ENCODE results near the gene ADCY2.

ADCY2 gene

DNA sequence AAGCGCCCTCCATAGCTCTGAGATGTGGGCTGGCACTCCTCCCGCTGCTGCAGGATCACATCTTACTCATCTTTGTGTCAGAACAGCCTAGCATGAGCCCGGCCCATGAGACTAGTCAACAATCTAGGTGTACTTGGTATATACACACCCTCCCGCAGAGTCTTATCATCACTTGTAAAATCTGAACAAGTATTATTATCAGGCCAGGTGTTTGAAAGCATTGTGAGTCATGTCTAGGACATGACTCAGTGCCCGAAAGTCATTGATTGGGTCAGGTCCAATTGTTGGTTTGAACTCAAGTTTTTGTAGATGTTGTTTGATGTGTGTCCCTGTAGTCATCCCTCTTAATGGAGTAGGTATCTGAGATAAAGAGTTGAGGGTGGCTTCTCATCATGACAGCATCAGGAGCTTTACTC, 346.3 kb downstream of the ADCY2 start:
- H3K4me3 Mint-ChIP-seq, result no peak overlapping the region
- H3K36me3 Mint-ChIP-seq, result no peaks in the 10 kb centered on the region
- peaks cover 7 to 17% of the 10 kb centered on the region in 2 donors for H3K27me3 Mint-ChIP-seq
- no peak for DNase-seq
- no peak overlapping the region for H3K27ac Mint-ChIP-seq
- no peak for ATAC-seq (replicated peaks)
- H3K9me3 Mint-ChIP-seq, result no peaks in the 10 kb centered on the region
- H3K4me1 Mint-ChIP-seq, result peaks cover 0 to 2% of the 10 kb centered on the region in 2 donors

- Mint-ChIP-seq H3K4me1 (peaks cover 0 to 2% of the 10 kb centered on the region in 2 donors), H3K27ac (no peak overlapping the region), H3K9me3 (no peaks in the 10 kb centered on the region), H3K36me3 (no peaks in the 10 kb centered on the region), H3K4me3 (no peak overlapping the region), H3K27me3 (peaks cover 9 to 11% of the 10 kb centered on the region in 2 donors)
- no peak for ATAC-seq (replicated peaks)
- peak; percentile 4 for DNase-seq
Observed at GRCh38 chr5:7745882-7746610, 350.1 kb downstream of the ADCY2 start.

- H3K36me3 Mint-ChIP-seq, result no peaks in the 10 kb centered on the region
- DNase-seq (no peak), ATAC-seq (replicated peaks) (no peak)
- H3K27me3 Mint-ChIP-seq, result peaks cover 9 to 11% of the 10 kb centered on the region in 2 donors
- no peak overlapping the region for H3K27ac Mint-ChIP-seq
- no peak overlapping the region for H3K4me3 Mint-ChIP-seq
- peaks cover 0 to 2% of the 10 kb centered on the region in 2 donors for H3K4me1 Mint-ChIP-seq
- no peaks in the 10 kb centered on the region for H3K9me3 Mint-ChIP-seq
Observed at GRCh38 chr5:7747728-7748127, 351.8 kb downstream of the ADCY2 start.

DNA sequence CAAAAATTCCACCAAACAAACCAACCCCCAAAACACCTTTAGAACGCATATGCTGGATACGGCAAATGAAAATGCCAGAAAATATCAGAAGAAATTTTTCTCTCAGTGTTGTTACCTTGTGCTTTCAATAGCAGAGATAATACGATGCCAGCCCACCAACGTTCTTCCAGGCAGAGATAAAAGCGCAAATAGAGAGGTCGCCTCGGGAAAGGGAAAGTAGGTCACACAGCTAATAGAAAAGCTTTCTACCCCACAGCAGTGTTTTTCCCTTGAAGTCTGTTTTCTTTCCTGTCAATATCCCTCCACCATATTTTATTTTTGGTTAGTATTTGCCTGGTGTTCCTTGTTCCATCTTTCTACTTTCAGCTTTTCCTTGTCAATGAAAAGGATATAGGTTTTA, 353.7 kb downstream of the ADCY2 start:
- Mint-ChIP-seq H3K4me1 (peaks cover 0 to 2% of the 10 kb centered on the region in 2 donors), H3K27ac (no peak overlapping the region), H3K36me3 (no peaks in the 10 kb centered on the region), H3K9me3 (no peaks in the 10 kb centered on the region), H3K4me3 (no peak overlapping the region), H3K27me3 (peaks cover 9 to 18% of the 10 kb centered on the region in 2 donors)
- no peak for DNase-seq
- no peak for ATAC-seq (replicated peaks)

DNA sequence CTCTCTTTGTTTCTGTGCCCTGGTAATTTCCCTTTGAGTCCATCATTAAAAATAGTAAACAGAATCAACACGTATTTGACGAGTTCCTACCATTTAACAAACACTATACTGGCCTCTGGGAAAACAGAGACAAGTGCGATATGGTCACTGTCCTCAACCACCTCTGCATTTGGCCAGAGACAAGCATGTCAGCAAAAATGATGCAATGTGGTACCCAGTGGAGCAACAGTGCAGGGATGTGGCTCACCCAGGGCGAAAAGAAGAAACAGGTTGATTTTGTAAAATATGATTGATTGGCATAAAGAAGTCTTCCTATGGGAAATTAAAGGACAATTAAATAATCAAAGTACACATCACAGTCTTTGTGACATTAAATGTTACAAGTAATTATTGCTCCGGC, 355.9 kb downstream of the ADCY2 start:
- DNase-seq (no peak), ATAC-seq (replicated peaks) (no peak)
- H3K4me1 Mint-ChIP-seq, result no peaks in the 10 kb centered on the region
- peaks cover 8 to 17% of the 10 kb centered on the region in 2 donors for H3K27me3 Mint-ChIP-seq
- H3K4me3 Mint-ChIP-seq, result no peak overlapping the region
- no peaks in the 10 kb centered on the region for H3K9me3 Mint-ChIP-seq
- H3K27ac Mint-ChIP-seq, result no peak overlapping the region
- no peaks in the 10 kb centered on the region for H3K36me3 Mint-ChIP-seq

DNA sequence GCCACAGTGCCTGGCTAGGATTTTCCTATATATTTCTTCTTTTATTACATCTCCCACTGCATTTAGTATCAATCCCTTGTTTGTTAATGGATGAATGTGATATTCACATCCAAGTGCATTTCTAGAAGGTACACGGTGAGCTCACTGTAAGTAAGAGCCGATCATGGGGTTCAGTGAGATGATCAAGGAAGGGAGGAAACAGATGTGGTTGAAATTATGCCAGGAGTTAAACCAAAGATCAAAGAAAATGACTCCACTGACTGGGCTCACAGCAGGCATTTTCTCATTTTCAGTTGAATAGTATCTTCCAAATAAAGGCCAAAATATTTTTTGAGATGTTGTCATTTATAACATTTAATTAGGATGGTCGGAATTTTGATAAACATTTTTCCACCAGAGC, 357.2 kb downstream of the ADCY2 start:
- no peaks in the 10 kb centered on the region for H3K36me3 Mint-ChIP-seq
- peaks cover 3 to 12% of the 10 kb centered on the region in 2 donors for H3K27me3 Mint-ChIP-seq
- H3K4me1 Mint-ChIP-seq, result no peaks in the 10 kb centered on the region
- ATAC-seq (replicated peaks) (no peak), DNase-seq (no peak)
- H3K4me3 Mint-ChIP-seq, result no peak overlapping the region
- no peaks in the 10 kb centered on the region for H3K9me3 Mint-ChIP-seq
- no peak overlapping the region for H3K27ac Mint-ChIP-seq

DNA sequence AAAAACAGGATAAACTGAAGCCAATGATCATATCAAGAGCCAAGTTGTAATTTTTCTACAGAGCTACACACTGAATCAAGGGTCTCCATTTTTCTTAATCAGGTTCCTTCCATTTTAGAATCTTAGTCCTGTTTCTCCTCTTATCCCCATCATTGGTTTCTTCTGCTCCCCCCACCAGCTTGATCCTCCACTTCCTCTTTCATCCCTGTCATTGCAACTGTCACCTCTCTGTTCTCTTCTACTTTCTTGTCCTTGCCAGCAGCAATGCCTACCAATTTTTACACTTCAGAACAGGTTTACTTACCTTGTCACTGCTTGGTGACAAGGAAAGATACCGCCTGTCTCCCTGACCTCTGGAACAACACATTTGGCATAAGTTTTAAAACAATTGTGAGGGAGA, 357.7 kb downstream of the ADCY2 start:
- DNase-seq (no peak), ATAC-seq (replicated peaks) (no peak)
- Mint-ChIP-seq H3K4me1 (no peaks in the 10 kb centered on the region), H3K4me3 (no peak overlapping the region), H3K27ac (no peak overlapping the region), H3K36me3 (no peaks in the 10 kb centered on the region), H3K27me3 (peaks cover 6 to 12% of the 10 kb centered on the region in 2 donors), H3K9me3 (no peaks in the 10 kb centered on the region)

GRCh38 chr5:7754490-7754889, 358.6 kb downstream of the ADCY2 start:
- H3K9me3 Mint-ChIP-seq, result no peaks in the 10 kb centered on the region
- no peak for ATAC-seq (replicated peaks)

GRCh38 chr5:7754997-7755596, 359.2 kb downstream of the ADCY2 start:
- no peaks in the 10 kb centered on the region for H3K4me1 Mint-ChIP-seq
- H3K27me3 Mint-ChIP-seq, result peaks cover 8 to 12% of the 10 kb centered on the region in 2 donors
- ATAC-seq (replicated peaks) (peak; percentile 69 to 81), DNase-seq (peak; percentile 6)
- no peaks in the 10 kb centered on the region for H3K36me3 Mint-ChIP-seq
- no peak overlapping the region for H3K4me3 Mint-ChIP-seq
- no peak overlapping the region for H3K27ac Mint-ChIP-seq
- H3K9me3 Mint-ChIP-seq, result no peaks in the 10 kb centered on the region

More at GRCh38 chr5:7754490-7754889, 358.6 kb downstream of the ADCY2 start:
- Mint-ChIP-seq H3K27me3 (peaks cover 8 to 12% of the 10 kb centered on the region in 2 donors), H3K27ac (no peak overlapping the region), H3K36me3 (no peaks in the 10 kb centered on the region), H3K4me1 (no peaks in the 10 kb centered on the region), H3K4me3 (no peak overlapping the region)
- DNase-seq, result no peak

GRCh38 chr5:7755958-7756357, 360.0 kb downstream of the ADCY2 start:
- peaks cover 8 to 12% of the 10 kb centered on the region in 2 donors for H3K27me3 Mint-ChIP-seq
- H3K27ac Mint-ChIP-seq, result no peak overlapping the region
- H3K4me3 Mint-ChIP-seq, result no peak overlapping the region
- DNase-seq, result no peak
- no peaks in the 10 kb centered on the region for H3K9me3 Mint-ChIP-seq
- H3K36me3 Mint-ChIP-seq, result no peaks in the 10 kb centered on the region
- no peaks in the 10 kb centered on the region for H3K4me1 Mint-ChIP-seq
- no peak for ATAC-seq (replicated peaks)

DNA sequence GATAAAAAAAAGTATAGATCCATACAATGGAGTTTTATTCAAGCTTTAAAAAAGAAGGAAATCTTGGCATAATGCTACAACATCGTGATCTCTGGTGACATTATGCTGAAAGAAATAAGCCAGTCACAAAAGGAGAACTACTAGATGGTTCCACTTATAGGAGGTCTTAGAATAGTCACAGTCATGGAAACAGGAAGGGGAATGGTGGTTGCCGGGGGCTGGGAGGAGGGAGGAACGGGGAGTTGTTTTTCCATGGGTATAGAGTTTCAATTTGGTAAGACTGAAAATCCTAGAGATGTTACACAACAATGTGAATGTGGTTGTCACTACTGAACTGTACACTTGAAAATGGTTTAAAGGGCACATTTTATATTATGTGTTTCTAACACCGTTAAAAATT, 360.5 kb downstream of the ADCY2 start:
- ATAC-seq (replicated peaks), result no peak
- Mint-ChIP-seq H3K9me3 (no peaks in the 10 kb centered on the region), H3K4me3 (no peak overlapping the region), H3K27ac (no peak overlapping the region), H3K4me1 (no peaks in the 10 kb centered on the region), H3K36me3 (no peaks in the 10 kb centered on the region), H3K27me3 (peaks cover 8 to 12% of the 10 kb centered on the region in 2 donors)
- DNase-seq, result no peak

GRCh38 chr5:7759257-7759871, 363.4 kb downstream of the ADCY2 start:
- no peak overlapping the region for H3K27ac Mint-ChIP-seq
- no peak for ATAC-seq (replicated peaks)
- H3K4me3 Mint-ChIP-seq, result no peak overlapping the region
- no peaks in the 10 kb centered on the region for H3K36me3 Mint-ChIP-seq
- no peaks in the 10 kb centered on the region for H3K4me1 Mint-ChIP-seq
- no peak for DNase-seq
- H3K27me3 Mint-ChIP-seq, result peaks cover 8 to 11% of the 10 kb centered on the region in 2 donors
- H3K9me3 Mint-ChIP-seq, result no peaks in the 10 kb centered on the region

DNA sequence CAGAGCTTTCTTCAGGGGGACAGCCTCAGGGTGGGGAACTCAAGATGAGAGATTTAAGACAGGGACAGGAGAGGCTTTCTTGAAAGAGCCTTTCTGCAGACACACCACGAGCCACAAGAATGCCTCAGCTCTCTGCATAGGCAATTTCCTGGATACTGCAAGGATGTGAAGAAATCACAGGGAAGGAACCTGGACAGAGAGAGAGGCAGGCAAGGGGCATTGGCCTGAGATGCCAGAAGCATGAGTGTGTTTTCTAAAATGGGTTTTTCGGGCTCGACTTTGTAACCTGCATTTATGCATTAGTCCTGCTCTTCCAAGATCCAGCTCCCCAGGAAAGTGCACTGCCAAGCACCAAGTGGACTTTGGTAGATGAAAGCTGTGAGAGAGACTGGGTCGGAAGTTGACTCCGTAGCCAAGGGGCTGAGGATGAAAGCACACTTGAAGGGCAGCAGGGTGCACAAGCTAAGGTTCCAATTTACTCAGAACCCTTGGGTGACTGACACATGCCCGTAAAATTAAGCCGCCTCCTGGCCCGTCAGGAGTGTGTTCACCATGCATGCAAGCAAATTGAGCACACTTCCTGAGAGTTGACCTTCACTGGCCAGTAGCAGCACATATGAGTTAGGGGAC, 364.1 kb downstream of the ADCY2 start:
- ATAC-seq (replicated peaks) (no peak), DNase-seq (no peak)
- Mint-ChIP-seq H3K4me1 (no peaks in the 10 kb centered on the region), H3K36me3 (no peaks in the 10 kb centered on the region), H3K9me3 (no peaks in the 10 kb centered on the region), H3K27ac (no peak overlapping the region), H3K27me3 (peaks cover 7 to 9% of the 10 kb centered on the region in 2 donors), H3K4me3 (no peak overlapping the region)

- H3K4me3 Mint-ChIP-seq, result no peak overlapping the region
- H3K4me1 Mint-ChIP-seq, result no peaks in the 10 kb centered on the region
- DNase-seq (no peak), ATAC-seq (replicated peaks) (peak in 1 of 2 donors; percentile 23)
- peaks cover 5 to 14% of the 10 kb centered on the region in 2 donors for H3K27me3 Mint-ChIP-seq
- H3K9me3 Mint-ChIP-seq, result no peaks in the 10 kb centered on the region
- H3K36me3 Mint-ChIP-seq, result no peaks in the 10 kb centered on the region
- H3K27ac Mint-ChIP-seq, result no peak overlapping the region
Observed at GRCh38 chr5:7762267-7762666, 366.3 kb downstream of the ADCY2 start.
